ENCODE data around the gene PKMYT1. TPM values are rescaled to one million over a fixed set of nuclear protein-coding genes. Genes with fewer than 3 reads are reported as not detected.

PKMYT1 gene
- total and polyA plus RNA-seq, 12 donors: 0.34 to 4.2 (median 0.71) TPM; not detected in 1

DNA sequence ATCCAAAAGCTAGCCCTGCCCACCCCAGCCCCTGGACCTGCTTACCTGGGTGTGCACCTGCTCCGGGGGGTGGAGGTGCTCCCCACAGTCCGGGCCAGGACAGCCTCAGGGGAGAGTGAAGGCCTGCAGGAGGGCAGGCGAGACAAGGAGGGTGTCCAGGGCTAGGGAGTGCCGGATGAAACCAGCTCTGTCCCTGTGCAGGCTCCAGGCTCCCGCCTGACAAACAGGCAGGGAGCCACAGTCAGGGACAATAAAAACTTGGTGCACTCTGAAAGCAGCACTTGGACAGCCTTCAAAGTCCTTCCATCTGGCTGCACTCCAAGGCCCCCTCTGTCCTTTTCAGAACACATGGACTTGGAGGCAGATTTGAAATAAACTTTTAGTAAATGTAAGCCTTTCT is 7.2 kb downstream of the PKMYT1 start:
- TF ChIP-seq, protein P1, sequence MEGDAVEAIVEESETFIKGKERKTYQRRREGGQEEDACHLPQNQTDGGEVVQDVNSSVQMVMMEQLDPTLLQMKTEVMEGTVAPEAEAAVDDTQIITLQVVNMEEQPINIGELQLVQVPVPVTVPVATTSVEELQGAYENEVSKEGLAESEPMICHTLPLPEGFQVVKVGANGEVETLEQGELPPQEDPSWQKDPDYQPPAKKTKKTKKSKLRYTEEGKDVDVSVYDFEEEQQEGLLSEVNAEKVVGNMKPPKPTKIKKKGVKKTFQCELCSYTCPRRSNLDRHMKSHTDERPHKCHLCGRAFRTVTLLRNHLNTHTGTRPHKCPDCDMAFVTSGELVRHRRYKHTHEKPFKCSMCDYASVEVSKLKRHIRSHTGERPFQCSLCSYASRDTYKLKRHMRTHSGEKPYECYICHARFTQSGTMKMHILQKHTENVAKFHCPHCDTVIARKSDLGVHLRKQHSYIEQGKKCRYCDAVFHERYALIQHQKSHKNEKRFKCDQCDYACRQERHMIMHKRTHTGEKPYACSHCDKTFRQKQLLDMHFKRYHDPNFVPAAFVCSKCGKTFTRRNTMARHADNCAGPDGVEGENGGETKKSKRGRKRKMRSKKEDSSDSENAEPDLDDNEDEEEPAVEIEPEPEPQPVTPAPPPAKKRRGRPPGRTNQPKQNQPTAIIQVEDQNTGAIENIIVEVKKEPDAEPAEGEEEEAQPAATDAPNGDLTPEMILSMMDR (IDR thresholded peaks at IDR 0.05): no peak
- ATAC-seq: no peak
- 63 to 74% methylated on average over 5 of the region's 5 CpGs for WGBS, 2 donors

DNA sequence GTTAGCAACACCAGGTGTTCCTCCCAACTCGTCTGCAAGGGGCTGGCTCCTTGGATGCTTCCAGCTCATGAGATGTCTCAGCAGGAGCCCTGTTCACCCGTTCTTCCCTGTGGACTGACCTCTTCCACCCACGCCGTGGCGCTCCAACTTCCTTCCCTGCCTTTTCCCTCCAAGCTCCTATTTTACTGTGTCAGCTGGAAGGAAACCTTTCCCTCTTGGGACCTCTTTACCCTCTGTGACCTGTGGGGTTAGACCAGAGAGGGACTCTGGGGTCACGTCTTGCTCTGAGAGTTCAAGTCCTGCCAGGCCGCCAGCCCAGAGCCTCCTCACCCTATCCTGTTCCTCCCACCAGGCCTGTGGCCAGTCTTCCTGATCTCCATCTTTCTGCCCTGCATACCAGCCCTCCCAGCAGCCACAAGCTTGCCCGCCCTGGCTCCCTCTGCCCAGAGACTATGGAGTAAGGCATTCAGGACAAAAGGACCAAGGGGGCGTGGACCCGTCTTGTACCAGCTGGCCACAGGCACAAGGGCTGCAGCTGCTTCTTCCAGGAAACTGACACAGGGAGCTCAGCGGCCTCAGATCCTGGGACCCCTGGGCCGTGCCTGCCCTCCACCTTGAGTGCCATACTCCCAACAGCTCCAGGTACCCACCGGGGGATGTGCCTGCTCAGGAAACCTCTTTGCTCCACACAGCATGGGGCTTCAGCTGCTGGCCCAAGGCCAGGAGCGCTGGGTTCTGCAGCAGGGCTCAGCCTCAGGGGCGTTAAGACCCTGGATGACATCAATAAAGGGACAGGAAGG is 8.1 kb downstream of the PKMYT1 start:
- H3K4me3 ChIP-seq: no peak overlapping the region
- DNase-seq (no peak), ATAC-seq (no peak)
- 77 to 80% methylated on average over 15 of the region's 15 CpGs for WGBS, 2 donors
- peaks cover 0 to 26% (median 0%) of the 10 kb centered on the region in 9 donors for H3K36me3 ChIP-seq
- intact Hi-C loops (cut with DNase I): no loop called here
- no peak overlapping the region for H3K27ac ChIP-seq
- peaks cover 8 to 18% (median 12%) of the 10 kb centered on the region in 7 donors for H3K27me3 ChIP-seq
- TF ChIP-seq, protein P1 (IDR thresholded peaks at IDR 0.05): no peak
- no peaks in the 10 kb centered on the region for H3K9me3 ChIP-seq
- H3K4me1 ChIP-seq: peaks cover 0 to 43% (median 29%) of the 10 kb centered on the region in 9 donors

More for the DNA sequence above, 7.2 kb downstream of the PKMYT1 start:
- Histone ChIP-seq H3K27ac (no peak overlapping the region), H3K36me3 (peaks cover 0 to 26% (median 0%) of the 10 kb centered on the region in 9 donors), H3K4me1 (peaks cover 0 to 38% (median 24%) of the 10 kb centered on the region in 9 donors), H3K27me3 (peaks cover 0 to 9% (median 2%) of the 10 kb centered on the region in 7 donors), H3K9me3 (no peaks in the 10 kb centered on the region), H3K4me3 (no peak overlapping the region)
- intact Hi-C loops (cut with DNase I): no loop called here
- DNase-seq: no peak

DNA sequence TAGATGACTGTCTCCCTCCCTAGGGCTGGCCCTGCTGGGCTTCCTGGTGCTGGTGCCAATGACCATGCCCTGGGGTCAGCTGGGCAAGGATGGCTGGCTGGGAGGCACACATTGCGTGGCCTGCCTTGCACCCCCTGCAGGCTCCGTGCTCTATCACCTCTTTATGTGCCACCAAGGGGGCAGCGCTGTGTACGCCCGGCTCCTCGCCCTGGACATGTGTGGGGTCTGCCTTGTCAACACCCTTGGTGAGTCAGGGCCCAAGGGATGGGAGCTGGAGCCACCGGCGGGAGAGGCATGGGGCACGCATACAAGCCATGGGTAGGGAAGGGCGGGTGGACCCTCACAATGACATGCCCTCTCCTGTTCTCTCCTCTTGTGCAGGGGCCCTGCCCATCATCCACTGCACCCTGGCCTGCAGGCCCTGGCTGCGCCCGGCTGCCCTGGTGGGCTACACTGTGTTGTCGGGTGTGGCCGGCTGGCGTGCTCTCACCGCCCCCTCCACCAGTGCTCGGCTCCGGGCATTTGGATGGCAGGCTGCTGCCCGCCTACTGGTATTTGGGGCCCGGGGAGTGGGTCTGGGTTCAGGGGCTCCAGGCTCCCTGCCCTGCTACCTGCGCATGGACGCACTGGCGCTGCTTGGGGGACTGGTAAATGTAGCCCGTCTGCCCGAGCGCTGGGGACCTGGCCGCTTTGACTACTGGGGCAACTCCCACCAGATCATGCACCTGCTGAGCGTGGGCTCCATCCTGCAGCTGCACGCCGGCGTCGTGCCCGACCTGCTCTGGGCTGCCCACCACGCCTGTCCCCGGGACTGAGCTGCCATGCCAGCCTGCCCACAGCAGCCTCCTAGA is 8.9 kb downstream of the PKMYT1 start:
- Histone ChIP-seq H3K27ac (no peak overlapping the region), H3K4me1 (peaks cover 0 to 49% (median 37%) of the 10 kb centered on the region in 9 donors), H3K9me3 (no peaks in the 10 kb centered on the region), H3K4me3 (peak overlapping the region in 1 of 10 donors; percentile 90), H3K27me3 (peaks cover 16 to 26% (median 20%) of the 10 kb centered on the region in 7 donors), H3K36me3 (peaks cover 0 to 26% (median 0%) of the 10 kb centered on the region in 9 donors)
- intact Hi-C loops (cut with DNase I): no loop called here
- WGBS, 2 donors: 95 to 96% methylated on average over 35 of the region's 35 CpGs
- no peak for ATAC-seq
- TF ChIP-seq, protein P1 (IDR thresholded peaks at IDR 0.05): no peak
- DNase-seq: no peak

DNA sequence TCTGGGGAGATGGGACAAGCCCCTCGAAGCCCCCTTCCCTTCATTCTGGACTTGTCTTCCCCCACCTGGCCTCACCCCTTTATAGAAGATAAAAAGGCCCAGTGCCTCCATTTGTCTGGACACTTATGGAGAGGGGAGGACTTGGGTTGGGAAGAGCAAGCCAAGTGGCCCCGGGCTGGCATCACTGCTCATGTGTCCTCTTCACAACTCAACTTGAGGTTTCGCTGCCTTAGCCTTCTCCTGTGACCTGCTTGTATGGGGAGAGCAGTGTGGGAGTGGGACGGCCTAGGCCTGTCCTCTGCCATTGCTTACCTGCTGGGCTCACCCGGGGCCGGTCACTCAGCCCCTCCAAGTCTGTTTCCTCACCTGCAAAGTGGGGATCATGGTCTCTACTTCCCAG is 9.7 kb downstream of the PKMYT1 start:
- Histone ChIP-seq H3K9me3 (no peaks in the 10 kb centered on the region), H3K27me3 (peaks cover 22 to 34% (median 28%) of the 10 kb centered on the region in 7 donors), H3K27ac (peak overlapping the region in 5 of 10 donors; percentile 43 to 83 (median 63)), H3K36me3 (peaks cover 0 to 24% (median 0%) of the 10 kb centered on the region in 9 donors), H3K4me3 (peak overlapping the region in 8 of 10 donors; percentile 76 to 90 (median 78)), H3K4me1 (peaks cover 0 to 49% (median 38%) of the 10 kb centered on the region in 9 donors)
- TF ChIP-seq, protein P1 (IDR thresholded peaks at IDR 0.05): no peak
- 87% methylated on average over 6 of the region's 6 CpGs for WGBS, 2 donors
- DNase-seq (no peak), ATAC-seq (no peak)
- intact Hi-C loops (cut with DNase I): no loop called here

Measured in heart right ventricle (tissue), 16 donors.